WI38 (cell line): ENCODE data around the gene NCR3LG1.

Experiments used
- H3K4me3 ChIP-seq: 2 replicates; pipeline ENCODE4 v1.5.1; 2011; ENCODE audit warnings: low read depth, mild to moderate bottlenecking, control low read depth, low read length
- TF ChIP-seq, protein P1 (sequence below): IDR thresholded peaks from 2 replicates; pipeline ENCODE4 v1.5.1; 2012; ENCODE audit warnings: low read depth, mild to moderate bottlenecking, control low read depth, low read length

The NCR3LG1 gene

DNA sequence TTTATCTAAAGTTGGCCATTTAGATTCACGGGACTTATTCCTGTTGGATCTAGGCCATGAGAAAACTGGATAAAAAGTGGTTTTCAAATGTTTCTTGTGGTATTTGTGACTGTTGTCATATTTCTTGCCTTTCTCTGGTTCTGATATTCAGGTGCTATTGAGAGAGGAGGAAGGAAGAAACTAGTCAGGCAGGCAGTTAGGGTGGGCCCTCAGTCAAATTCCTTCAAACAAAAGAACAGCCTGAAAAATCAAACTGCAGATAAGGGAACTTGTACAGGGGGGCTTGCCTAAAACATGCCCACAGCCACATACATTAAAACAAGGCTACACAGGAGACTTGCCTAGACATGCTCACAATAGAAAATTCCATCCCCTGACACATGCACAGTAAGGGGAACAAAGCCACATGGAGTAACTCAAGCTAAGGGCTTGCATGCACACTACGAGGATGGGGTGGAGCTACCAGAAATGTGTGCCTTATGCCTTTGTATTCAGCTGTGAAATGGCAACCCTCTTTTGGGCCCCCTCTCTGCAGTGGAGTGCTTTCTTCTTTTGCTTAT, 18.2 kb downstream of the NCR3LG1 start:
- H3K4me3 ChIP-seq = no peak overlapping the region
- TF ChIP-seq, protein P1, sequence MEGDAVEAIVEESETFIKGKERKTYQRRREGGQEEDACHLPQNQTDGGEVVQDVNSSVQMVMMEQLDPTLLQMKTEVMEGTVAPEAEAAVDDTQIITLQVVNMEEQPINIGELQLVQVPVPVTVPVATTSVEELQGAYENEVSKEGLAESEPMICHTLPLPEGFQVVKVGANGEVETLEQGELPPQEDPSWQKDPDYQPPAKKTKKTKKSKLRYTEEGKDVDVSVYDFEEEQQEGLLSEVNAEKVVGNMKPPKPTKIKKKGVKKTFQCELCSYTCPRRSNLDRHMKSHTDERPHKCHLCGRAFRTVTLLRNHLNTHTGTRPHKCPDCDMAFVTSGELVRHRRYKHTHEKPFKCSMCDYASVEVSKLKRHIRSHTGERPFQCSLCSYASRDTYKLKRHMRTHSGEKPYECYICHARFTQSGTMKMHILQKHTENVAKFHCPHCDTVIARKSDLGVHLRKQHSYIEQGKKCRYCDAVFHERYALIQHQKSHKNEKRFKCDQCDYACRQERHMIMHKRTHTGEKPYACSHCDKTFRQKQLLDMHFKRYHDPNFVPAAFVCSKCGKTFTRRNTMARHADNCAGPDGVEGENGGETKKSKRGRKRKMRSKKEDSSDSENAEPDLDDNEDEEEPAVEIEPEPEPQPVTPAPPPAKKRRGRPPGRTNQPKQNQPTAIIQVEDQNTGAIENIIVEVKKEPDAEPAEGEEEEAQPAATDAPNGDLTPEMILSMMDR = no peak

- no peak overlapping the region for H3K4me3 ChIP-seq
- TF ChIP-seq, protein P1 = no peak
Measured at GRCh38 chr11:17371614-17372013, 20.0 kb downstream of the NCR3LG1 start.

DNA sequence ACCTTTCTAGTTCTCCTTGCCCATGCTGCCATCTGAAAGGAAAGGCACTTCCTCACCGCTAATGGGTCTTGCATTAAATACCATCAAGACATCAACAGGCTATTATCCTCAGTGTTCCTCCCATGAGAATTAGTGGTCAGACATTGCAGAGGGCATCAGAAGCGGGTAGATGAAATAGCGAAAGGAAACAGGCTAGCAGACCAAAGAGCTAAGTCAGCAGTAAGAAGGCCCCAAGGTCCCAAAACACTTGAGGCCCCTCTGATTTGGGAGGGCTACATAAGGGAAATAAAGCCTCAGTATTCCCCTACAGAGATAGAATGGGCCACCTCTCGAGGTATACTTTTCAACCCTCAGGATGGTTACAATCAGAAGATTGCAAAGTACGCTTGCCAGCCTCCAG, 23.9 kb downstream of the NCR3LG1 start:
- TF ChIP-seq, protein P1 = no peak

DNA sequence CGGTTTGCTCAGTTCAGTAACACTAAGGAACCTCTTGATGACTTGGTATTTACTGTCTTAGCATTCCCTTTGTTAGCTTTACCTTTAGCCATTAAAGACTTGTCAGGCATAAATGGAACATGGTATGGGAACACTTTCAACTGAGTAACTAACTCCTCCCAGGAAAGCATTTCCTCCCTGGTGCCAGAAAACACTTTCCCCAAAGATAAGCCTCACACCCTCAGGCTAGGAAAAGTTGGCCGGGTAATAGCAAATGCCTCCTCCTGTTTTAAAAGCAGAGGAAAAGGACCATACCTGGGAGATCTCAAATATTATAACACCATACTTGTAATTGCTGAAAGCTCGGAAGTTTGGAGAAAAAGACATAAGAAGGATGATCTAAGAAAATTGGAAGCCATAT, 24.9 kb downstream of the NCR3LG1 start:
- H3K4me3 ChIP-seq = no peak overlapping the region
- TF ChIP-seq, protein P1 = no peak

More for the DNA sequence above, 23.9 kb downstream of the NCR3LG1 start:
- H3K4me3 ChIP-seq = no peak overlapping the region

DNA sequence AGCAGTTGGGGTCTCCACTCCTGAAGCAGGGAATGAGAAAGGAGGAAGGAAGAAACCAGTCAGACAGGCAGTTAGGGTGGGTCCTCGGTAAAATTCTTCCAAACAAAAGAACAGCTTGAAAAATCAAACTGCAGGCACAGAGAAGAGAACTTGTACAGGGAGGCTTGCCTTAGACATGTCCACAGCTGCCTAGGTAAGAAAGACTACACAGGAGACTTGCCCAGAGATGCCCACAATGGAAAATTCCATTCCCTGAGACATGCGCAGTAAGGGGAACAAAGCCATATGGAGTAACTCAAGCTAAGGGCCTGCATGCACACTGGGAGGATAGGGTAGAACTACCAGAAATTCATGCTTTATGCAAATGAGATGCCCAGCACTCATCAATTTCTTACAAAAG, 27.1 kb downstream of the NCR3LG1 start:
- TF ChIP-seq, protein P1 = no peak
- no peak overlapping the region for H3K4me3 ChIP-seq

DNA sequence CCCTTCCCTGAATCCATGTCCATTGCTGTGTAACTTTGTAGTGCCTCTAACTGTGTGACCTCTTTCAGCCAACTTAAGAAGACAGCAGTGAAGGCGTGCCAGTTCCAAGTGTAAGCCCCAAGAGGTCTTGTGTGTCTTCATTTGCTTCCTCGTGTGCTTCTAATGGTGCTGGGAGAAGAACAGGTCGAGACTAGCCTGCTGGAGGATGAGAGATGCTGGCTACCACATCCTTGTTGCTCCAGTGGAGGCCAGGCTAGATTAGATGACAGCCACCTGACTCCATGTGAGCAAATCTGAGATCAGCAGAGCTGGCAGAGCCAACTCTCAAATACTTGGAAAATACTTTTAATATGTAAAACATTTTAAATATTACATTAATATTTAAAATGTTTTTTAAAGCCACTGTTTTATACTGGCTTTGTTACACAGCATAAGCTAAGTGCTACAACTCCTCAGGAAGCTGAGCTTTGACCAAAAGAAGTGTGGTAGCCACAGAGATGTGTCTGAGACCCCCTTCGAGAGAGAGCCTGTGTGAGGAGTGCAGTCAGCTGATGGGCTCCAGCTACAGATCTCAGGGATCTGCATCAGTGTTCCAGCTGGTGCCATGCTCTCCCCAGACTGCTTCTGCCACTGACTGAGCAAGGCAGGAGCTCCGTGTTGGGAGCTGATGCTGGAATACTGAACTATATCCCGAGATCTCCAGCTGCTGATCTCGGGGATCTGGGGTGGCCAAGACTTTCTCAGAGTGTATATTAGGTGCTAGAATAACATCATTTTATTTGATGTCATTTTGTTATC, 28.0 kb downstream of the NCR3LG1 start:
- no peak overlapping the region for H3K4me3 ChIP-seq
- TF ChIP-seq, protein P1 = no peak

GRCh38 chr11:17381156-17381555, 29.6 kb downstream of the NCR3LG1 start:
- TF ChIP-seq, protein P1 = no peak
- no peak overlapping the region for H3K4me3 ChIP-seq
